GM18517 (cell line): ENCODE results near the gene LGALS9.
"Not testable (repeated sequence)": the region's sequence is repeated elsewhere in the genome, so short reads cannot be mapped to it uniquely, and the experiment has no call there.

ENCODE experiments used
- ATAC-seq: cut with Tn5 transposase; IDR thresholded peaks from one replicate; pipeline ENCODE4 v1.9.1; 2021; ENCODE audit warnings: mild to moderate bottlenecking, moderate library complexity; ENCODE audit not compliant: unreplicated experiment

LGALS9 gene

DNA sequence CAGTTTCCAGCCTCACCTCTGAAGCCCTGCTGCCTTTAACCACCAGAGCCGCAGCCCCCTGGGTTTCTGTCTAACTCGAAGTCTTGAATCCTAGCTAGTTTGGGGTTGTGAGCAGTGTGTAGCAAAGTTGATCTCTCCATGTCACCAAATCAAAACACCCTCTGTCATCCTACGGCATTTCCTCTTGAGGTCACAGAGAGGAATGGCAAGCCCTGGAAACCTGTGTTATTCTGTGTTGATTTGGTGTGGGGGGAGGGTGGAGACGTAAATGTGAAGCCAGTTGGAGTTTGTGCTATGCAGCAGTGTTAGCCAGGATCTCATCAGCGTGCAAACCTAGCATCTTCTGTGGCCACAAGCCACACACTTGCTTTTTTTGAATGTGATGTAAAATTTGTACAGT lies 5.1 kb upstream of the LGALS9 start:
- no peak for ATAC-seq

- no peak for ATAC-seq
Measured at GRCh38 chr17:27627514-27627913, 3.5 kb upstream of the LGALS9 start.

DNA sequence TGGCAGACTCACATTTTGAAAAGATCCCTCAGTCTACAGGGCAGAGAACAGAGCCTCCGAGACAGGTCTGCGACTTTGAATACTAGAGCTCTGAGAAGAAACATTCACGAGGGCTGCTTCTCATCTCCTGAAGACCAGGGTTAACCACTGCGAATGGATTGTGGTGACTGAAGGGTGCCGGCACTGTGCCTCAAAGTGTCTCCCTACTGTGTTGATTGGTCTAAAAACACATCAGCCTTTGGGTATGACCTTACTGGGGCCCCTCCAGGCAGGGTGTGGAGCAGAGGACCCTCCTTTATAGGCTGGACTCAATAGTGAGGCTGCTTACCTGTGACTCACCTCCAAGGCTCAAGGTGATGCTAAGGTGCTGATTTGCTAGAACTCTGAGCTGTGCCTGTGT lies 2.6 kb upstream of the LGALS9 start:
- ATAC-seq = no peak

- not testable (repeated sequence) for ATAC-seq
Measured at GRCh38 chr17:27629260-27629659, 1.7 kb upstream of the LGALS9 start.

GRCh38 chr17:27631411-27631760 lies 398 bp downstream of the LGALS9 start:
- peak; percentile 31 for ATAC-seq

GRCh38 chr17:27631897-27632725 lies 1.1 kb downstream of the LGALS9 start:
- ATAC-seq = no peak

- not testable (repeated sequence) for ATAC-seq
Measured at GRCh38 chr17:27632766-27633165, 1.8 kb downstream of the LGALS9 start.

DNA sequence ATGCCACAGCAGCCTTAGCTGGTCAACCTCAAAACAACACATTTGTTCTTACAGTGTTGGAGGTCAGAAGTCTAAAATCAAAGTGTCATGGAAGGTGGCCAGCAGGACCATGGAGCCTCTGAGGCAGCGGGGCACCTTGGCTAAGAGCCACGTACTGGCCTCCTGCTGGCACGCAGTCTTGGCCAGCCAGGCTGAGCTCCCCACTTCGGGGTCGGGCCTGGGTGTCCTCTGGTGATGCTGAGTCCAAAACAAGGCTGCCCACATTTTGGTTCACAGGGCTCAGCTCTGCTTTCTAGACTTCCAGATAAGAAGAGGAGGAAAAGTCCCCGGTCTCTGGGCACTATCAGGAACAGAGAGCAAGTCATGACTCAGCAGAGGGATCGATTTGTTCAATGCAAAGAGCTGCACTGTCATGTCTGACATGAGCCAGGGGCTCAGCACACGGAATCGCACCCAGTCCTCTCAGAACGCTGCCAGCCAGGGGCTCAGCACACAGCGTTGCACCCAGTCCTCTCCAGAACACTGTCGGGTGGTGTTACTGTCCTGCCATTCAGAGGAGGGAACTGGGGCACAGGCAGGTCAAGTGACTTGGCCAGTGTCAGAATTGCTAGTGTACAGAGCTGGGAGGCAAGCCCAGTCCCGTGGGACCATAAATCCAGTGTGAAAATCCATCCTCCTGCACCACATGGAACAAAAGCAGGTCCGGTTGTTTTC lies 2.5 kb downstream of the LGALS9 start:
- no peak for ATAC-seq

- ATAC-seq = no peak
Measured at GRCh38 chr17:27634026-27634335, 3.0 kb downstream of the LGALS9 start.

DNA sequence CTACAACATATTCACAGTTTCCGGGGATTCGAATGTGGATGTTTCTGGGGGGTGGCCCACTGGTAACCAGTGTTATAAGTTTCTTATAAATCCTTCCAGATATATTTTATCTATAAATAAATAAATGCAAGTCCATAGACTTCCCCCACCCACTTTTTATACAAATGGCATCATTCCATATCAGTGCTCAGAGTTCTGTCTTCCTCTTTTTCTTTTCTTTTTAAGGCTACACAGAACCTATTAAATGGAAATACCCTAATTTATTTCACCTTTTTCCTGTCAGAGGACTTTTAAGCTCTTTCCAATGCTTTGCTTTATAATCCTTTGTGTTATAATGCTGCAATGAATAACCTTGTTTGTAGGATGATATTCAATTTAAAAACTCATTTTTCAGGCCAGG lies 3.8 kb downstream of the LGALS9 start:
- no peak for ATAC-seq

GRCh38 chr17:27635275-27635823 lies 4.4 kb downstream of the LGALS9 start:
- no peak for ATAC-seq

DNA sequence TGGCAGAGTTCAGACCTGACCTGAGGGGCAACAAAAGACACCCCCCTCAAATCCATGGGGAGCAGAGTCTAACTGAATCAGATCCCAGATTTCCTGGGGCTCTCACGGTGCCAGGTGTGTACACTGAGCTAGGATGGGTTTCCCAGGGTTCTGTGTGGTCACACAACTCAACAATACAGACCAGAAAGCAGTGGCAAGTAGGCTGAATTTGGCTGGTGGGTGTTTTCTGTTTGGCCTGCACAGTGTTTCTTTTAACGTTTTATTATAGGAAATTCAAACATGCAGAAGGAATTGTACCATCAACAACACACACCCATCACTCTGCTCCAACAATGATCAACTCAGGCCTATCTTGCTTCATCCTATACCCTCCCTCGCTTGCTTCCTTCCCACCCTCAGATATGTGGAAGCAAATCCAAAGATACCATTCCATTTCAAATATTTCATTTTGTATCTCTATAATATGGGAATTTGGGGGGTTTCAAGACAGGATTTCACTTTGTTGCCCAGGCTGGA lies 5.1 kb downstream of the LGALS9 start:
- not testable (repeated sequence) for ATAC-seq

GRCh38 chr17:27637818-27638217 lies 6.8 kb downstream of the LGALS9 start:
- not testable (repeated sequence) for ATAC-seq

- not testable (repeated sequence) for ATAC-seq
Measured at GRCh38 chr17:27638415-27638914, 7.5 kb downstream of the LGALS9 start.

DNA sequence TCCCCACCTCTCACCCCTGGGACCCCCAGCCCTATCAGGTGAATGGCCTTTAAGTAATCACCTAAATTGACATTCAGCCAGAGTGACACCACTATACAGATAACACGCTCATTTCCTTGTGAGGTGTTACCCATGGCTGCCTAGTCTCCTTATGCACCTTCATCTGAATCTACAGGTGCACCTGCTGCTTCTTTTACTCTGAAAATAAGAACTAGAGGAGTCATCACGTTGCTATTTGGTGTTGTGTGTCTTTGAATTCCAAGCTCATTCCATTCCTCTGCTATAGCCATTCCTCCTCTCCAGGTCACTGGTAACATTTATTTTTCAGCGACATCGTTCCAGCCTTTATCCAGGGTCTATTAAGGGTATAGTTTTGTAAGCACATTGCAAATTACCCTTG lies 9.8 kb downstream of the LGALS9 start:
- ATAC-seq = no peak

- no peak for ATAC-seq
Measured at GRCh38 chr17:27644586-27644985, 13.6 kb downstream of the LGALS9 start.

- ATAC-seq = not testable (repeated sequence)
Measured at GRCh38 chr17:27645621-27646020, 14.6 kb downstream of the LGALS9 start.

DNA sequence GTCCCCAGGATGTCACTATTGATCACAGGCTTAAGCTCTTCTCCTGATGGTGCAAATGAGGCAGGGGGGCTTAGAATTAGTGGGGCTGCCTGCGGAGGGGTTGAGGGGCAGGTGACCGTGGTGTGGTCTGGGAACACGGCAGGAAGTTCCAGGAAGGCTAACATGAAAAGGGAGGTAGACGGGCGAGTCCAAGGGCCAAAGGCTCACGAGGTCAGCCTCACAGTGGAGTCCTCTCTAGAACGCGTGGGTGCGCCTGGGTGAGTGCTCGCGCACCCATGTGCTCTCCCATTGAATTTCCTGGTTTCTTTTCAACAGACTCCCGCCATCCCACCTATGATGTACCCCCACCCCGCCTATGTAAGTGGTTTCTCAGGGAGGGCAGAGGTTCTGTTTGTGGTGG lies 15.2 kb downstream of the LGALS9 start:
- no peak for ATAC-seq

DNA sequence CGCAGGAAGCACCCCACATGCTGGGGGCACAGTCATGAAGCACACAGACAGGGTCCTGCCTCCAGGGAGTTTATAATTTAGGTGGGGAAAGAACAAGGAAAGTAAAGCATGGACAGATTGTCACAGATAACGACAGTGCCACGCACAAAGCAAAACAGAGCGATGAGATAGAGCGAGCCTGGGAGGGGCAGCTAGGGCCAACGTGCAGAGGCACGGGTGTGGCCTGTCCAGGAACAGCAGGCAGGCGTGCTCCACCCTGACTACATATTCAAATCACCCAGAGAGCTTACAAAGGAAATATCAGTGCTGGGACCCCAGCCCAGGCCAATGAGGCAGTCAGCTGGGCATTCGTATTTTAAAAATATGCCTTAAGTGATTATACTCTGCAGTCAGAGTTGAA lies 16.8 kb downstream of the LGALS9 start:
- no peak for ATAC-seq

GRCh38 chr17:27649111-27649571 lies 18.2 kb downstream of the LGALS9 start:
- not testable (repeated sequence) for ATAC-seq

GRCh38 chr17:27649929-27650328 lies 18.9 kb downstream of the LGALS9 start:
- ATAC-seq = no peak

DNA sequence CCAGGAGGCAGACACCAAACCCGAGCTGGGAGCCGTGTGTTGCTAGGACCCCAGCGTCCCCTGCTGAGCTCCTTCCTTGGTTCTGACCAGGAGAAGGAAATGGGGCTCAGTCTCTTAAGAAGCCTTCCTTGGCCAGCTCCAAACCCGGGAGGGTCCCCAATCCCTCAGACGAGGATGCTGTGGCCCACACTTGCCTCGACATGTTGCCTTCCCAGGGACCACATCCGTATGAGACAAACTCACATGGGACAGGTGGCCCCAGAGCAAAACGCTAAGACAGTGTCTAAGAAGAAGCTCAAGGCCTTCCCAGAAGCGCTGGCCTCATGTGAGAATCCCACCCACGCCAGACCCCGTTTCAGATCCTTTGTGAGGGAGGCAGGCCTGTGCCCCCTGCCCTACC lies 19.8 kb downstream of the LGALS9 start:
- ATAC-seq = no peak
